Transverse colon (tissue), 4 donors: ENCODE results near the gene KRAS. TPM values are rescaled to one million over a fixed set of nuclear protein-coding genes. Genes with fewer than 3 reads are reported as not detected.

ENCODE experiments used
- DNase-seq: peaks from one replicate; pipeline ENCODE4 v3.0.0-alpha.2; 2019
- H3K27ac ChIP-seq, 4 donors: fragments of 200-600 bp; sonication (generic); 2 replicates each; pipeline ENCODE4 v1.5.1; 2016 to 2018; ENCODE audit warnings: inconsistent platforms in 4 of 4
- H3K27me3 ChIP-seq: fragments of 200-600 bp; sonication (generic); 2 replicates; pipeline ENCODE4 v1.5.1; 2017; ENCODE audit warnings: inconsistent platforms
- H3K36me3 ChIP-seq, 4 donors: fragments of 200-600 bp; sonication (generic); 2 replicates each; pipeline ENCODE4 v1.5.1; 2017 to 2019; ENCODE audit warnings: inconsistent platforms in 4 of 4
- H3K4me1 ChIP-seq, 4 donors: fragments of 200-600 bp; sonication (generic); 2 replicates each; pipeline ENCODE4 v1.5.1; 2017 to 2020; ENCODE audit warnings: inconsistent platforms in 4 of 4
- H3K4me3 ChIP-seq, 4 donors: fragments of 200-600 bp; sonication (generic); 1 replicate in 1 of 4; 2 replicates in 3 of 4; pipeline versions ENCODE4 v1.5.1 to v1.6.1; 2017 to 2019; ENCODE audit warnings: inconsistent platforms in 4 of 4
- H3K9me3 ChIP-seq, 2 donors: fragments of 200-600 bp; sonication (generic); 2 replicates each; pipeline ENCODE4 v1.5.1; 2017 to 2019; ENCODE audit warnings: inconsistent platforms in 2 of 2
- EP300 ChIP-seq: sonication (generic); formaldehyde crosslinking; IDR thresholded peaks from one replicate; pipeline ENCODE4 v1.6.1; 2017; ENCODE audit warnings: antibody characterized with exemption, low read depth
- POLR2A ChIP-seq: fragments of 450-650 bp; IDR thresholded peaks from one replicate; pipeline ENCODE4 v1.6.1; 2016; ENCODE audit warnings: antibody characterized with exemption, mild to moderate bottlenecking, moderate library complexity
- POLR2AphosphoS5 ChIP-seq, 3 donors: sonication (generic); formaldehyde crosslinking; IDR thresholded peaks; one replicate each; pipeline ENCODE4 v1.6.1; 2016; ENCODE audit warnings: antibody characterized with exemption in 3 of 3
- WGBS, 2 donors: methylation state at CpG; one replicate each; pipeline ENCODE4 v1.1.5; 2018; ENCODE audit warnings: low coverage in 1 of 2; 5-methylcytosine and 5-hydroxymethylcytosine counted together
- in situ Hi-C, 4 donors: fragments of 200-750 bp; cut with MboI; loops; one replicate each; pipeline versions ENCODE4 v1.15.0 to v1.15.1; 2017; ENCODE audit warnings: low sequenced_read_pairs in 3 of 4, low pct_ligation_motif_present in 1 of 4, low pct_unique_long_range_greater_than_20kb in 1 of 4
- intact Hi-C: fragments of 100-400 bp; cut with DNase I; formaldehyde crosslinking; loops from one replicate; pipeline ENCODE4 v1.15.1; 2023; ENCODE audit warnings: low total_unique reads
- total RNA-seq, 4 donors: library from RNA; depleted of rRNA; stranded (reverse); fragments of >200 nt; gene quantifications; one replicate each; pipeline ENCODE4 v1.1.0, GENCODE V29; 2016
- TF ChIP-seq, protein P1 (sequence below), 5 experiments: fragments of 200-600 bp in 3 of 5; fragments of 450-650 bp in 2 of 5; sonication (generic) in 3 of 5; IDR thresholded peaks; 1 replicate in 2 of 5; 2 replicates in 3 of 5; pipeline ENCODE4 v1.5.1; 2016 to 2017; ENCODE audit warnings: antibody characterized with exemption in 5 of 5, inconsistent platforms in 3 of 5, mild to moderate bottlenecking in 2 of 5, moderate library complexity in 1 of 5

Gene KRAS
- total RNA-seq, 4 donors from 2014 or later: 7.6 to 40.6 (median 30.5) TPM

DNA sequence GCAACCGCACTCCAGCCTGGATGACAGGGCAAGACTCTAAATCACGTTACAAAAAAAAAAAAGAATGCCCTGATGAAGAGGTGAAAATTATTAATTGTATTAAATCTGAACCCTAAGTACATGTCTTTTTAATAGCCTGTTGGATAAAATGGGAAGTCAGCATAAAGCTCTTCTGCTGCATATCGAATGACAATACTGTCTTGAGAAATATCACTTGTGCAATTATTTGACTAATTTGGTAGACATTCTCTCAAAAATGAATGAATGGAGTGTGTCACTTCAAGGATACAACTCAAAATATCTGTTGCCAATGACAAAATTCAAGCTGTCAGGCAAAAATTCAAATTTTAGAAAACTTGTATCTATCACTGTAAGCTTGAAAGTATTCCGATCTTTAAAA, 94.7 kb downstream of the KRAS start:
- TF ChIP-seq POLR2A (no peak), EP300 (no peak), POLR2AphosphoS5 (IDR thresholded peaks at IDR 0.05) (no peak)
- TF ChIP-seq, protein P1, sequence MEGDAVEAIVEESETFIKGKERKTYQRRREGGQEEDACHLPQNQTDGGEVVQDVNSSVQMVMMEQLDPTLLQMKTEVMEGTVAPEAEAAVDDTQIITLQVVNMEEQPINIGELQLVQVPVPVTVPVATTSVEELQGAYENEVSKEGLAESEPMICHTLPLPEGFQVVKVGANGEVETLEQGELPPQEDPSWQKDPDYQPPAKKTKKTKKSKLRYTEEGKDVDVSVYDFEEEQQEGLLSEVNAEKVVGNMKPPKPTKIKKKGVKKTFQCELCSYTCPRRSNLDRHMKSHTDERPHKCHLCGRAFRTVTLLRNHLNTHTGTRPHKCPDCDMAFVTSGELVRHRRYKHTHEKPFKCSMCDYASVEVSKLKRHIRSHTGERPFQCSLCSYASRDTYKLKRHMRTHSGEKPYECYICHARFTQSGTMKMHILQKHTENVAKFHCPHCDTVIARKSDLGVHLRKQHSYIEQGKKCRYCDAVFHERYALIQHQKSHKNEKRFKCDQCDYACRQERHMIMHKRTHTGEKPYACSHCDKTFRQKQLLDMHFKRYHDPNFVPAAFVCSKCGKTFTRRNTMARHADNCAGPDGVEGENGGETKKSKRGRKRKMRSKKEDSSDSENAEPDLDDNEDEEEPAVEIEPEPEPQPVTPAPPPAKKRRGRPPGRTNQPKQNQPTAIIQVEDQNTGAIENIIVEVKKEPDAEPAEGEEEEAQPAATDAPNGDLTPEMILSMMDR (IDR thresholded peaks at IDR 0.05): no peak
- no peak for DNase-seq
- H3K4me3 ChIP-seq: no peak overlapping the region
- no peaks in the 10 kb centered on the region for H3K27me3 ChIP-seq
- intact Hi-C loops: no loop called here
- in situ Hi-C loops: no loop called here
- 93% methylated on average over 1 to 4 of the region's 4 CpGs for WGBS, 2 donors
- H3K9me3 ChIP-seq: no peaks in the 10 kb centered on the region
- H3K36me3 ChIP-seq: no peaks in the 10 kb centered on the region
- no peak overlapping the region for H3K27ac ChIP-seq
- H3K4me1 ChIP-seq: peaks cover 0 to 6% (median 1%) of the 10 kb centered on the region in 4 donors

DNA sequence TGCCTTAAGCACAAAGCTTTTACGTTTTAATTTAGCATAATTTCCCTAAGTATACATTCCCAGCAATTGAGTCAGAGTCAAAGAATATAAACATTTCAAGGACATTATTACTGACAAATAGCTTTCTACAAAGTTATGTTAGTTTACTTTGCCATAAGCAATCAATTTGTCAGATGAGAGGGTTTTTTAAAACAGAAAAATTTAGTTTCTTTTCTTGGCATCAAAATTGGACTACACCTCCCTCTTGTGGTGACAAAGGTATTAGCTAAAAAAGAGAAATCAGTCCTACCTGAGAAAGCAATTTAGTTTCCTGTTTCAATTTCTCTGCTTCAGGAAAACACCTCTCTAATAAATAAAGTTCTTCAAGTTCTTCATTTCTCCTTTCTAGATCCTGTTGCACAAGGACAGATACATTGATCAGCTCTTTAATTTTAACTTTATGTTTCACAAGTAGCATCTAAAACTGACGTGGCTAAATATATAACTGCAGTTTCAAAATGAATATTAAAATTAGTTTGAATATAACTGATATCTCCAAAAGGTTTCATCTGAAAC, 95.6 kb downstream of the KRAS start:
- TF ChIP-seq, protein P1 (IDR thresholded peaks at IDR 0.05): peak in 4 of 5 experiments; percentile 48 to 62 (median 58)
- TF ChIP-seq POLR2A: no peak
- no peak overlapping the region for H3K27ac ChIP-seq
- H3K4me3 ChIP-seq: peak overlapping the region in 1 of 4 donors; percentile 1
- 39 to 40% methylated on average over 2 of the region's 2 CpGs for WGBS, 2 donors
- H3K4me1 ChIP-seq: peaks cover 0 to 6% (median 1%) of the 10 kb centered on the region in 4 donors
- intact Hi-C loops (no loop called here), in situ Hi-C loops (no loop called here)
- no peaks in the 10 kb centered on the region for H3K36me3 ChIP-seq
- no peaks in the 10 kb centered on the region for H3K9me3 ChIP-seq
- DNase-seq: no peak
- no peaks in the 10 kb centered on the region for H3K27me3 ChIP-seq

Other genes with a start within 250 kb of the KRAS start
- under 1 TPM in 1 of 4 donors, not detected in 3; 0.32 TPM for gene DNAI7, start 55.8 kb downstream of the KRAS start, total RNA-seq
- 10 to 100 TPM in 3 of 4 donors, 1 to 10 TPM in 1; 3.6 to 84.2 (median 24.1) TPM for gene ETFRF1, start 55.7 kb downstream of the KRAS start, total RNA-seq